Astrocyte (in vitro differentiated cells and primary cell): ENCODE measurements around the gene DHFR2. TPM values are rescaled to one million over a fixed set of nuclear protein-coding genes. Genes with fewer than 3 reads are reported as not detected.

Source experiments
- DNase-seq: peaks from one replicate; pipeline ENCODE4 v3.0.0-alpha.2; 2010; ENCODE audit warnings: low read depth
- FAIRE-seq: peaks from 2 replicates; lab custom pipeline; 2011; peaks lifted over from hg19 to GRCh38; lab: Jason Lieb, UNC
- H2AFZ ChIP-seq: 2 replicates; pipeline ENCODE4 v1.6.0; 2012; ENCODE audit warnings: low read depth, low read length, inconsistent platforms
- H3K27ac ChIP-seq: 2 replicates; pipeline ENCODE4 v1.5.1; 2011; ENCODE audit warnings: low read depth, low read length, inconsistent platforms
- H3K27me3 ChIP-seq: 2 replicates; pipeline ENCODE4 v1.6.0; 2011; ENCODE audit warnings: low read length, inconsistent platforms; ENCODE audit not compliant: insufficient read depth
- H3K36me3 ChIP-seq: 2 replicates; pipeline ENCODE4 v1.5.1; 2011; ENCODE audit warnings: low read length, inconsistent platforms; ENCODE audit not compliant: insufficient read depth
- H3K4me1 ChIP-seq: 2 replicates; pipeline ENCODE4 v1.5.1; 2011; ENCODE audit warnings: low read length, inconsistent platforms; ENCODE audit not compliant: insufficient read depth
- H3K4me2 ChIP-seq: 2 replicates; pipeline ENCODE4 v1.6.0; 2012; ENCODE audit warnings: low read length, inconsistent platforms
- H3K4me3 ChIP-seq: 2 replicates; pipeline ENCODE4 v1.5.1; 2011; ENCODE audit warnings: low read depth, mild to moderate bottlenecking, low read length, inconsistent platforms; ENCODE audit not compliant: insufficient read depth
- H3K79me2 ChIP-seq: 2 replicates; pipeline ENCODE4 v1.6.0; 2012; ENCODE audit warnings: mild to moderate bottlenecking, low read length, inconsistent platforms; ENCODE audit not compliant: insufficient read depth
- H3K9ac ChIP-seq: 2 replicates; pipeline ENCODE4 v1.6.0; 2012; ENCODE audit warnings: mild to moderate bottlenecking, low read length, inconsistent platforms
- H3K9me3 ChIP-seq: 2 replicates; pipeline ENCODE4 v1.5.1; 2012; ENCODE audit warnings: low read depth, mild to moderate bottlenecking, low read length, inconsistent platforms; ENCODE audit not compliant: insufficient read depth
- H4K20me1 ChIP-seq: 2 replicates; pipeline ENCODE4 v1.6.0; 2012; ENCODE audit warnings: low read length, inconsistent platforms; ENCODE audit not compliant: insufficient read depth
- H3K27ac Mint-ChIP-seq: one replicate; pipeline ENCODE4 v1.8.0; 2021; ENCODE audit warnings: mild to moderate bottlenecking, mixed read lengths; ENCODE audit not compliant: unreplicated experiment
- H3K27me3 Mint-ChIP-seq: one replicate; pipeline ENCODE4 v1.8.0; 2021; ENCODE audit warnings: low read depth, mixed read lengths; ENCODE audit not compliant: unreplicated experiment
- H3K36me3 Mint-ChIP-seq: one replicate; pipeline ENCODE4 v1.8.0; 2021; ENCODE audit warnings: low read depth, mixed read lengths; ENCODE audit not compliant: unreplicated experiment
- H3K4me1 Mint-ChIP-seq: one replicate; pipeline ENCODE4 v1.8.0; 2021; ENCODE audit warnings: low read depth, mixed read lengths; ENCODE audit not compliant: unreplicated experiment
- H3K4me3 Mint-ChIP-seq: one replicate; pipeline ENCODE4 v1.8.0; 2021; ENCODE audit warnings: mild to moderate bottlenecking, moderate library complexity, mixed read lengths; ENCODE audit not compliant: unreplicated experiment
- H3K9me3 Mint-ChIP-seq: one replicate; pipeline ENCODE4 v1.8.0; 2021; ENCODE audit warnings: mild to moderate bottlenecking, mixed read lengths; ENCODE audit not compliant: unreplicated experiment
- CTCF ChIP-seq: IDR thresholded peaks from 2 replicates; pipeline ENCODE4 v1.5.1; 2011; ENCODE audit warnings: low read depth, mild to moderate bottlenecking, inconsistent platforms, low read length, moderate library complexity; ENCODE audit not compliant: insufficient read depth
- EZH2 ChIP-seq: IDR thresholded peaks from 2 replicates; pipeline ENCODE4 v1.6.1; 2012; ENCODE audit warnings: mild to moderate bottlenecking, low read length, inconsistent platforms; ENCODE audit not compliant: insufficient read depth
- total RNA-seq: library from RNA; stranded (reverse); gene quantifications from 2 replicates; pipeline ENCODE4 v1.2.1, GENCODE V29; 2021

Gene DHFR2
- total RNA-seq, 1 donor from 2014 or later, result 3.4 TPM

- Histone ChIP-seq H3K4me1 (no peaks in the 10 kb centered on the region), H2AFZ (no peak overlapping the region), H3K79me2 (no peaks in the 10 kb centered on the region), H3K27ac (no peak overlapping the region), H3K9ac (no peak overlapping the region), H3K36me3 (peaks cover 6% of the 10 kb centered on the region), H3K27me3 (no peaks in the 10 kb centered on the region), H3K9me3 (no peaks in the 10 kb centered on the region), H3K4me3 (no peak overlapping the region), H3K4me2 (no peak overlapping the region), H4K20me1 (no peaks in the 10 kb centered on the region)
- H3K4me3 Mint-ChIP-seq, result no peak overlapping the region
- no peak for FAIRE-seq
- H3K27ac Mint-ChIP-seq, result no peak overlapping the region
- no peaks in the 10 kb centered on the region for H3K9me3 Mint-ChIP-seq
- H3K36me3 Mint-ChIP-seq, result no peaks in the 10 kb centered on the region
- no peak for DNase-seq
- no peaks in the 10 kb centered on the region for H3K4me1 Mint-ChIP-seq
- H3K27me3 Mint-ChIP-seq, result no peaks in the 10 kb centered on the region
- no peak for TF ChIP-seq EZH2
- TF ChIP-seq CTCF, result no peak
These were observed 35.7 kb upstream of the DHFR2 start for GRCh38 chr3:94098452-94098851.

GRCh38 chr3:94095111-94095510 lies 32.4 kb upstream of the DHFR2 start:
- Histone ChIP-seq H3K36me3 (peaks cover 6% of the 10 kb centered on the region), H3K27ac (no peak overlapping the region), H3K79me2 (no peaks in the 10 kb centered on the region), H2AFZ (no peak overlapping the region), H4K20me1 (no peaks in the 10 kb centered on the region), H3K9ac (no peak overlapping the region), H3K27me3 (no peaks in the 10 kb centered on the region), H3K9me3 (no peaks in the 10 kb centered on the region), H3K4me2 (no peak overlapping the region), H3K4me1 (no peaks in the 10 kb centered on the region), H3K4me3 (no peak overlapping the region)
- Mint-ChIP-seq H3K9me3 (no peaks in the 10 kb centered on the region), H3K27ac (no peak overlapping the region), H3K4me3 (no peak overlapping the region), H3K27me3 (no peaks in the 10 kb centered on the region), H3K36me3 (peaks cover 4% of the 10 kb centered on the region), H3K4me1 (no peaks in the 10 kb centered on the region)
- no peak for DNase-seq
- no peak for FAIRE-seq
- TF ChIP-seq EZH2 (no peak), CTCF (no peak)

- Mint-ChIP-seq H3K27ac (no peak overlapping the region), H3K27me3 (no peaks in the 10 kb centered on the region), H3K9me3 (no peaks in the 10 kb centered on the region), H3K4me3 (no peak overlapping the region), H3K4me1 (no peaks in the 10 kb centered on the region), H3K36me3 (peaks cover 4% of the 10 kb centered on the region)
- Histone ChIP-seq H3K36me3 (peaks cover under 1% of the 10 kb centered on the region), H3K27ac (no peak overlapping the region), H3K79me2 (no peaks in the 10 kb centered on the region), H2AFZ (no peak overlapping the region), H3K4me1 (no peaks in the 10 kb centered on the region), H4K20me1 (no peaks in the 10 kb centered on the region), H3K9me3 (no peaks in the 10 kb centered on the region), H3K4me2 (no peak overlapping the region), H3K4me3 (no peak overlapping the region), H3K27me3 (no peaks in the 10 kb centered on the region), H3K9ac (no peak overlapping the region)
- FAIRE-seq (no peak), DNase-seq (no peak)
- TF ChIP-seq CTCF (no peak), EZH2 (no peak)
These were observed 30.4 kb upstream of the DHFR2 start for GRCh38 chr3:94093151-94093550.
